ENCODE measurements around the gene UNC13D. TPM values are rescaled to one million over a fixed set of nuclear protein-coding genes. Genes with fewer than 3 reads are reported as not detected.
"Not testable (repeated sequence)": the region's sequence is repeated elsewhere in the genome, so short reads cannot be mapped to it uniquely, and the experiment has no call there.

The UNC13D gene
- total and polyA plus RNA-seq, 4 donors = 56.6 to 110 (median 73.2) TPM

GRCh38 chr17:75813081-75814020 lies 30.9 kb downstream of the UNC13D start:
- Histone ChIP-seq H3K27ac (ENCODE audit: low read depth in 1 of 2, low read length in 1 of 2) (no peak overlapping the region), H3K4me3 (no peak overlapping the region), H3K9me3 (ENCODE audit: control insufficient read depth in 4 of 4, insufficient read depth in 3 of 4, low read length in 3 of 4) (no peaks in the 10 kb centered on the region), H3K4me1 (ENCODE audit: control insufficient read depth in 5 of 5, insufficient read depth in 5 of 5, low read length in 5 of 5) (peaks cover 0 to 12% (median 0%) of the 10 kb centered on the region in 5 donors), H3K36me3 (ENCODE audit: control insufficient read depth in 4 of 4, insufficient read depth in 4 of 4, low read length in 4 of 4) (peaks cover 9 to 64% (median 53%) of the 10 kb centered on the region in 4 donors), H3K9ac (ENCODE audit: insufficient read depth in 1 of 2, low read length in 2 of 2) (no peak overlapping the region), H3K27me3 (ENCODE audit: control insufficient read depth in 3 of 3, insufficient read depth in 3 of 3, low read length in 2 of 3) (no peaks in the 10 kb centered on the region)
- DNase-seq (no peak), ATAC-seq (ENCODE audit: insufficient read depth, low FRiP score) (no peak)
- 91 to 93% methylated on average over 24 of the region's 24 CpGs for WGBS, 2 donors
- no peak for TF ChIP-seq CTCF (IDR thresholded peaks at IDR 0.05; ENCODE audit: control extremely low read depth, extremely low read depth)

GRCh38 chr17:75812096-75813013 lies 31.8 kb downstream of the UNC13D start:
- Histone ChIP-seq H3K27ac (ENCODE audit: low read depth in 1 of 2, low read length in 1 of 2) (no peak overlapping the region), H3K27me3 (ENCODE audit: control insufficient read depth in 3 of 3, insufficient read depth in 3 of 3, low read length in 2 of 3) (no peaks in the 10 kb centered on the region), H3K36me3 (ENCODE audit: control insufficient read depth in 4 of 4, insufficient read depth in 4 of 4, low read length in 4 of 4) (peaks cover 9 to 55% (median 48%) of the 10 kb centered on the region in 4 donors), H3K4me1 (ENCODE audit: control insufficient read depth in 5 of 5, insufficient read depth in 5 of 5, low read length in 5 of 5) (peaks cover 0 to 12% (median 0%) of the 10 kb centered on the region in 5 donors), H3K9me3 (ENCODE audit: control insufficient read depth in 4 of 4, insufficient read depth in 3 of 4, low read length in 3 of 4) (no peaks in the 10 kb centered on the region), H3K4me3 (no peak overlapping the region), H3K9ac (ENCODE audit: insufficient read depth in 1 of 2, low read length in 2 of 2) (no peak overlapping the region)
- ATAC-seq (ENCODE audit: insufficient read depth, low FRiP score) (no peak), DNase-seq (no peak)
- 92 to 95% methylated on average over 27 of the region's 27 CpGs for WGBS, 2 donors
- no peak for TF ChIP-seq CTCF (IDR thresholded peaks at IDR 0.05; ENCODE audit: control extremely low read depth, extremely low read depth)

GRCh38 chr17:75811174-75811573 lies 33.0 kb downstream of the UNC13D start:
- H3K9ac ChIP-seq (ENCODE audit: insufficient read depth in 1 of 2, low read length in 2 of 2) = no peak overlapping the region
- no peak overlapping the region for H3K4me3 ChIP-seq
- no peak overlapping the region for H3K27ac ChIP-seq (ENCODE audit: low read depth in 1 of 2, low read length in 1 of 2)
- no peaks in the 10 kb centered on the region for H3K9me3 ChIP-seq (ENCODE audit: control insufficient read depth in 4 of 4, insufficient read depth in 3 of 4, low read length in 3 of 4)
- H3K36me3 ChIP-seq (ENCODE audit: control insufficient read depth in 4 of 4, insufficient read depth in 4 of 4, low read length in 4 of 4) = peaks cover 9 to 45% (median 40%) of the 10 kb centered on the region in 4 donors
- no peak for ATAC-seq (ENCODE audit: insufficient read depth, low FRiP score)
- no peaks in the 10 kb centered on the region for H3K27me3 ChIP-seq (ENCODE audit: control insufficient read depth in 3 of 3, insufficient read depth in 3 of 3, low read length in 2 of 3)
- TF ChIP-seq CTCF (IDR thresholded peaks at IDR 0.05; ENCODE audit: control extremely low read depth, extremely low read depth) = no peak
- 91 to 95% methylated on average over 7 of the region's 7 CpGs for WGBS, 2 donors
- DNase-seq = no peak
- peaks cover 0 to 12% (median 0%) of the 10 kb centered on the region in 5 donors for H3K4me1 ChIP-seq (ENCODE audit: control insufficient read depth in 5 of 5, insufficient read depth in 5 of 5, low read length in 5 of 5)

GRCh38 chr17:75810756-75811155 lies 33.4 kb downstream of the UNC13D start:
- ATAC-seq (ENCODE audit: insufficient read depth, low FRiP score); DNase-seq; H3K4me3 ChIP-seq; H3K9ac ChIP-seq (ENCODE audit: insufficient read depth in 1 of 2, low read length in 2 of 2); H3K27me3 ChIP-seq (ENCODE audit: control insufficient read depth in 3 of 3, insufficient read depth in 3 of 3, low read length in 2 of 3); H3K9me3 ChIP-seq (ENCODE audit: control insufficient read depth in 4 of 4, insufficient read depth in 3 of 4, low read length in 3 of 4); H3K27ac ChIP-seq (ENCODE audit: low read depth in 1 of 2, low read length in 1 of 2): not testable (repeated sequence)
- 97 to 98% methylated on average over 11 of the region's 11 CpGs for WGBS, 2 donors
- H3K36me3 ChIP-seq (ENCODE audit: control insufficient read depth in 4 of 4, insufficient read depth in 4 of 4, low read length in 4 of 4) = peaks cover 9 to 45% (median 37%) of the 10 kb centered on the region in 4 donors
- H3K4me1 ChIP-seq (ENCODE audit: control insufficient read depth in 5 of 5, insufficient read depth in 5 of 5, low read length in 5 of 5) = peaks cover 0 to 12% (median 0%) of the 10 kb centered on the region in 5 donors
